Measurements from ENCODE around the gene MYRIP.

DNA sequence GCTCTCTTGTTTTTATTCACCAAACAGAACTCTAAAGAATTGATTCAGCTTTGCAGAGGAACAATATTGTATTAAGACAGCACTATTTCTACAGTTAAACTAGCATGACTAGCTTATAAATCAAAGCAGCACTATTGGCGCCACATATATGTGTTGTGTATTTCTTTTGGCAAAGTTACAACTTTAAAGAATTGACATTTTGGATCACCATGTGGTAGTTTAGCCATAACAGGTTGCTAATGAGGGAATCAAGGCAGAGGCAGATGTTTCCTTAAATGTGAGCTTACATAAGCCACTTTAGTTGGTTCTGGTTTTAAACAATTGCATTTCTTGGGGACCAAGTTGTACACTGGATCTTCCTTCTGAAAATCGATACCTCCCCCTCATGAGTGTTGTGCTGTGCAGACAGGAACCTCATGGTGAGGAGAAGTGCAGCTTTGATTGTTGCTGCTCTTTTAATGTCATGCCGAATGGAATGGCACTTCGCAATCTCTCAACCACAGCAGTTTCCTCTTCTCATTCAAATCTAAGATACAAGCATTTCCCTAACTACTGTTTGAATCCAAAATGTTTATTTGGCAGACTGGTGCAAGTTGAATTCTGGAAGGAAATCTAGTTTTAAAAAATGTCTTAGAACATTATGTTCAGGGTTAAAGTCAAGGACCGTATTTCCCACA, 151.2 kb downstream of the MYRIP start:
- TF ChIP-seq FOXM1 (IDR thresholded peaks at IDR 0.05; ENCODE audit: borderline replicate concordance) (no peak), ARNT (IDR thresholded peaks at IDR 0.05) (no peak), FOXK2 (IDR thresholded peaks at IDR 0.05) (no peak), FOXA1 (IDR thresholded peaks at IDR 0.05) (no peak), L3MBTL2 (conservative IDR thresholded peaks at IDR 0.05) (no peak), ZNF384 (IDR thresholded peaks at IDR 0.05) (no peak), ELF4 (IDR thresholded peaks at IDR 0.05) (no peak), NFRKB (IDR thresholded peaks at IDR 0.05) (no peak), SUZ12 (IDR thresholded peaks at IDR 0.05) (no peak), TARDBP (IDR thresholded peaks at IDR 0.05) (no peak), CTBP1 (IDR thresholded peaks at IDR 0.05; ENCODE audit: borderline replicate concordance) (no peak)
- TF ChIP-seq, protein P1, sequence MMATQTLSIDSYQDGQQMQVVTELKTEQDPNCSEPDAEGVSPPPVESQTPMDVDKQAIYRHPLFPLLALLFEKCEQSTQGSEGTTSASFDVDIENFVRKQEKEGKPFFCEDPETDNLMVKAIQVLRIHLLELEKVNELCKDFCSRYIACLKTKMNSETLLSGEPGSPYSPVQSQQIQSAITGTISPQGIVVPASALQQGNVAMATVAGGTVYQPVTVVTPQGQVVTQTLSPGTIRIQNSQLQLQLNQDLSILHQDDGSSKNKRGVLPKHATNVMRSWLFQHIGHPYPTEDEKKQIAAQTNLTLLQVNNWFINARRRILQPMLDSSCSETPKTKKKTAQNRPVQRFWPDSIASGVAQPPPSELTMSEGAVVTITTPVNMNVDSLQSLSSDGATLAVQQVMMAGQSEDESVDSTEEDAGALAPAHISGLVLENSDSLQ (IDR thresholded peaks at IDR 0.05), result no peak
